Measurements from ENCODE around the gene GIMAP1.

GIMAP1 gene

DNA sequence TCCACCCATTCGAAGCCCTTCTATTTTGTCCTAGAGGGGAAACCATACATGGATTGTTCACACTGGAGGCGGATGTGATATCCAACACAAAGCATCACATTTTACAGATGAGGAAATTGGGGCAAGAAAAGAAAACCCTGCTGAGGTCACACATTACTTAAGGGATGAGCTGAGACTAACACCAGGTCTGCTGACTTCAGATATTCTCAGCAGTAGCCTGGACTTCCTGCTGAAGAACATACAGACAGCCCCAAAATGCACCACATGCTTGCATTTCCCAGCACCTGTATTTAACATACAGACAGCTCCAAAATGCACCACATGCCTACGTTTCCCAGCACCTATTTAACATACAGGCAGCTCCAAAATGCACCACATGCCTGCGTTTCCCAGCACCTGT lies 32.0 kb downstream of the GIMAP1 start:
- no peak for DNase-seq (ENCODE audit: low spot score)

- no peak for DNase-seq (ENCODE audit: low spot score)
These were observed 35.3 kb downstream of the GIMAP1 start for GRCh38 chr7:150751702-150752101.

- no peak for DNase-seq (ENCODE audit: low spot score)
These were observed 36.8 kb downstream of the GIMAP1 start for GRCh38 chr7:150753239-150753638.

DNA sequence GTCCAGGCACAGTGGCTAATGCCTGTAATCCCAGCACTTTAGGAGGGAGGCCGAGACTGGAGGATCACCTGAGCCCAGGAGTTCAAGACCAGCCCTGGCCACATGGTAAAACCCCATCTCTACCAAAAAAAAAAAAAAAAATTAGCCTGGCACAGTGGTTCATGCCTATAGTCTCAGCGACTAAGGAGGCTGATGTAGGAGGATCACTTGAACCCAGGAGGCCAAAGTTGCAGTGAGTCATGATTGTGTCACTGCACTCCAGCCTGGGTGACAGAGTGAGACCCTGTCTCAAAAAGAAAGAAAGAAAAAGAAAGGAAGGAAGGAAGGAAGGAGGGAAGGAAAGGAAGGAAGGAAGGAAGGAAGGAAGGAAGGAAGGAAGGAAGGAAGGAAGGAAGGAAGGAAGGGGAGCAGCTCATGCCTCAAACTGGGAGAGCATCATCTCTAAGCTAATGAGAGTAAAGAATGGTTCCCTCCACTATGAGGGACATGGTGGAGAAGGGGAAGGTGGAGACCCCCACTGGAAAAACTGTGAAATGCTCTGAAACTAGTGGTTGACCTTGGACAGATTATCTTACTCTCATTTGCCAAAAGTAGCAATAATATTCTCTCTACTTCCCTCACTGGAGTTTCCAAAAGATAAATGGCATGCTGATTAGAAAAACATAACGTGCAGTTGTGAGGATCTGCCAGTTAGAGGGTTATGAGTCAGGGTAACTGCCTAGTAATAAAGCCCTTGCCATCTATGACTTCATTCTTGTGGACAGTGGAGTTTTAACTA lies 37.6 kb downstream of the GIMAP1 start:
- no peak for DNase-seq (ENCODE audit: low spot score)

- no peak for DNase-seq (ENCODE audit: low spot score)
These were observed 38.5 kb downstream of the GIMAP1 start for GRCh38 chr7:150754951-150755350.

DNA sequence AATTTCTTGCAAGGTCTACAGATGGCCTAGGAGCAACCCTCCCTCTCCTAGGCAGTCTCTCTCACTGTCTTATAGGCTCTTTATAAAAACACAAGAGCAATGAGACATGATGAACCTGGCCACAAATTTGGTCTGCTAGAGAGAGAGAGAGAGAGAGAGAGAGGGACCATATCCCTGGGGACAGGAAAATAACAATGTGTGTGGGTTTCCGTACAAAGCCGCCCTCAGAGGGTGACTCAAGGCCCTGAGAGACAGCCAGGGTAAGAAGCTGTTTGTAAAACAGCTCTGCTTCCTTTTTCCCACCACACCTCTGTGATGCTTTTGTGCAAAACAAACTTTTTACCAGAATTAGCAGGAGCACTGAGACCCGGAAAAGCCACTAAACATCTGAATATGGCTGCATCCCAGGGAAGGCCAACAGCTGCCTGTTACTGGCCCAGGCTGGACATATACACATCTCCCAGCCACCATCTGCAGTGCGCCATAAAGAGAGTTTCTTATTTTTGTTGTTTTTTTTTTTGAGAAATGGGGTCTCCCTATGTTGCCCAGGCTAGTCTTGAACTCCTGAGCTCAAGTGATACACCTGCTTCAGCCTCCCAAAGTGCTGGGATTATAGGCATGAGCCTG lies 39.2 kb downstream of the GIMAP1 start:
- no peak for DNase-seq (ENCODE audit: low spot score)

GRCh38 chr7:150756166-150756565 lies 39.8 kb downstream of the GIMAP1 start:
- no peak for DNase-seq (ENCODE audit: low spot score)

- no peak for DNase-seq (ENCODE audit: low spot score)
These were observed 40.4 kb downstream of the GIMAP1 start for GRCh38 chr7:150756858-150757257.

GRCh38 chr7:150759479-150759878 lies 43.1 kb downstream of the GIMAP1 start:
- no peak for DNase-seq (ENCODE audit: low spot score)

- DNase-seq (ENCODE audit: low spot score), result no peak
These were observed 49.9 kb downstream of the GIMAP1 start for GRCh38 chr7:150766334-150766709.

- DNase-seq (ENCODE audit: low spot score), result no peak
These were observed 53.4 kb downstream of the GIMAP1 start for GRCh38 chr7:150769768-150770167.
